Measurements from ENCODE around the gene RIBC2.
A peak's percentile ranks its signal among the peaks of the same experiment; 100 is the strongest.

The RIBC2 gene

GRCh38 chr22:45475851-45476514, 62.5 kb downstream of the RIBC2 start:
- in situ Hi-C loops (cut with HindIII; ENCODE audit: low sequenced_read_pairs), result no loop called here
- no peak overlapping the region for H3K4me3 ChIP-seq (ENCODE audit: low read depth, low read length)
- no peak for TF ChIP-seq CTCF (IDR thresholded peaks at IDR 0.05; ENCODE audit: low read depth, low read length, missing control alignments)
- DNase-seq (ENCODE audit: low read depth), result no peak

GRCh38 chr22:45476814-45477213, 63.3 kb downstream of the RIBC2 start:
- in situ Hi-C loops (cut with HindIII; ENCODE audit: low sequenced_read_pairs), result no loop called here
- no peak for DNase-seq (ENCODE audit: low read depth)
- TF ChIP-seq CTCF (IDR thresholded peaks at IDR 0.05; ENCODE audit: low read depth, low read length, missing control alignments), result no peak
- H3K4me3 ChIP-seq (ENCODE audit: low read depth, low read length), result no peak overlapping the region

- in situ Hi-C loops (cut with HindIII; ENCODE audit: low sequenced_read_pairs), result no loop called here
- H3K4me3 ChIP-seq (ENCODE audit: low read depth, low read length), result no peak overlapping the region
- TF ChIP-seq CTCF (IDR thresholded peaks at IDR 0.05; ENCODE audit: low read depth, low read length, missing control alignments), result no peak
- DNase-seq (ENCODE audit: low read depth), result no peak
Observed at GRCh38 chr22:45477366-45478107, 64.0 kb downstream of the RIBC2 start.

GRCh38 chr22:45478108-45478771, 64.7 kb downstream of the RIBC2 start:
- H3K4me3 ChIP-seq (ENCODE audit: low read depth, low read length), result no peak overlapping the region
- in situ Hi-C loops (cut with HindIII; ENCODE audit: low sequenced_read_pairs), result no loop called here
- peak; percentile 68 for DNase-seq (ENCODE audit: low read depth)
- no peak for TF ChIP-seq CTCF (IDR thresholded peaks at IDR 0.05; ENCODE audit: low read depth, low read length, missing control alignments)

GRCh38 chr22:45480717-45481116, 67.2 kb downstream of the RIBC2 start:
- no peak for TF ChIP-seq CTCF (IDR thresholded peaks at IDR 0.05; ENCODE audit: low read depth, low read length, missing control alignments)
- DNase-seq (ENCODE audit: low read depth), result no peak
- H3K4me3 ChIP-seq (ENCODE audit: low read depth, low read length), result no peak overlapping the region
- in situ Hi-C loops (cut with HindIII; ENCODE audit: low sequenced_read_pairs), result no loop called here

GRCh38 chr22:45481661-45482060, 68.2 kb downstream of the RIBC2 start:
- no peak overlapping the region for H3K4me3 ChIP-seq (ENCODE audit: low read depth, low read length)
- no peak for TF ChIP-seq CTCF (IDR thresholded peaks at IDR 0.05; ENCODE audit: low read depth, low read length, missing control alignments)
- in situ Hi-C loops (cut with HindIII; ENCODE audit: low sequenced_read_pairs), result no loop called here
- DNase-seq (ENCODE audit: low read depth), result no peak

All from astrocyte of the cerebellum (primary cell).